HG03064 (cell line): ENCODE measurements around the gene WDR48.

Experiments
- ATAC-seq: cut with Tn5 transposase; IDR thresholded peaks from one replicate; pipeline ENCODE4 v1.9.1; 2021; ENCODE audit warnings: low read depth; ENCODE audit not compliant: unreplicated experiment

Gene WDR48

DNA sequence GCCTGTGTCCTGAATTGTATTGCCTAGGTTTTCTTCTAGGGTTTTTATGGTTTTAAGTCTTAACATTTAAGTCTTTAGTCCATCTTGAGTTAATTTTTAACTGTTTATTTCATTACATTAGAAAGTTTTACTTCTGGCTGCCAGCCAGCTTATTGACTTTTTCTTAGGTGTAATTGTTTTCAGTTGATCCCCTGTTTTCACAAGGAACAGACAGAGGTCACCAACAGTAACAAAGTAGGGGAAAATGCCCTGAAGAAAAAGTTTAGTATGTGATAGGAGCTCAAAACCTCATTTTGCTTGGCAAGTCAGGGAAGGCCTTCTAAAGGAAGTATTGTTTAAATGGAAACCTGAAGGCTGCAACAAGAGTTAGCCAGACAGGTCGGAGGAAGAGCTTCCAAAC lies 10.4 kb downstream of the WDR48 start:
- no peak for ATAC-seq

DNA sequence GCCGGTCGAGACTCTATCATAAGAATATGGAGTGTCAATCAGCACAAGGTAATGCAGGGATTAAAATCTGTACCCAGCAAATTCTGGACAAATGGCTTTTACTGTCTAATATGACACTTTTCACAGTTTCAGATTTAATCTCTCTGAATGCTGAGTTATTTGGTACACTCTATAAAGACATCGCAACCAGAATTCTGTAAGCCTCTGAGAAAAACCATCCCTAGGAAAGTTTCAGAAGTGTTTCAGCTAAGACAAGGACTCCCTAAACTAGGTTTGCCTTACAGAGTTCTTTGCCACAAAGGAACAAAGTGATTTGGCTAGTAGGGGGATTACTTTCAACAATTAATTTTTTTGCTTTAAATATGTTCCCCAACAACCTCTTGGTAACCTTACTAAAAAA lies 11.3 kb downstream of the WDR48 start:
- no peak for ATAC-seq

DNA sequence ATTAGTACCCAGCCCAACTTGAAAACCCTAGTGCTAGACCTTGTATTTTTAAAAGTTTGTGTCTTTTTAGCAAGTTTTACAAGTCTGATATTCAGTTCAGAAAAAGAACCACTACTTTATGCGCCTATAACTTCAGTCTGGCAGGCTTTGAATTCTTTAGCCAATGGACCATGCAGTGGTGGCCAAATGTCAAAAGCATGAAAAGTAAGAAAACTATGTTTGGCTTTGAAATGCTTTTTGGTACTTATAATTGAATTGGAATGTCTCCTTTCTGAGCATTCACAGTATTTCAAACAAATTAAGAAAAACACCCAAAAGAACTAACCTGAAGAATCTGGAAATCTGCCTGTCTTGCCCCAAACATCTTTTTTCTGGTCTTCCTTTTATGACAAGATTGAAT lies 12.8 kb downstream of the WDR48 start:
- ATAC-seq: no peak

DNA sequence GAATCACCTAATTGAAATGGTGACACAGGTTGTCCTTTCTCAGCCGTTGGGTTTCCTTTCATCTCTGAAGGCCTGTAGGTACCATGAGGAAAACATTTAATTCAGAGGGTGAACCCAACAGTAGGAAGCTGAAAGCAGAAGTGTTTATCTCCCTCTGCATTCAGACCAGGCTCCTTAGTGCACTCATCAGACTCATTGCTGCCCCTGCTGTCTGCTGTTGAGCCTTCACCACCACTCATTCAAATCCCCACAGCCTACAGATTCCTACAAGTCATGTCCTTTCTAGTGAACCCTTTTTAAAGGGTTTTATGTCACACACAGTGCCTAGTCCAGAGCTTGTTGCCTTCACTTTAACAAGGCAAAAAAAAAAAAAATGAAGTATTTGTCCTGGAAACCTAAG lies 13.4 kb downstream of the WDR48 start:
- peak; percentile 78 for ATAC-seq

DNA sequence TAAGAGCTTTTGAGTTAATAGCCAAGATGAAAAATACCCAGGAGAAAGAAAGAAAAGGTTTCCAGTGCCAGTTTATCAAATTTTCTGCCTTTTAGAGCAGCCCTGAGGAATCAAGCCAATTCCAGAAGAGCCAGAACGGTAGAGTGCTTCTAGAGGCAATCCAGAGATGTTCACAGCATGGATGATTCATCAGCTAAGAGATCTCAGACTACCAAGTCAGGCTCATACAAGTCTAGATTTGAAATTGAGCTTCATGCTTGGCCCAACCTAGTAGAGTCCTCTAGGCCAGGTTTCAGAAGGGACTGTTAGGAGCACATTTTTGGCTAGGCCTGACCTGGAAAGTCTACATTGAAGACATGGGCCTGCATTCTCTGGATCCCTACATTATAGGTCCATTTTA lies 15.5 kb downstream of the WDR48 start:
- ATAC-seq: no peak

DNA sequence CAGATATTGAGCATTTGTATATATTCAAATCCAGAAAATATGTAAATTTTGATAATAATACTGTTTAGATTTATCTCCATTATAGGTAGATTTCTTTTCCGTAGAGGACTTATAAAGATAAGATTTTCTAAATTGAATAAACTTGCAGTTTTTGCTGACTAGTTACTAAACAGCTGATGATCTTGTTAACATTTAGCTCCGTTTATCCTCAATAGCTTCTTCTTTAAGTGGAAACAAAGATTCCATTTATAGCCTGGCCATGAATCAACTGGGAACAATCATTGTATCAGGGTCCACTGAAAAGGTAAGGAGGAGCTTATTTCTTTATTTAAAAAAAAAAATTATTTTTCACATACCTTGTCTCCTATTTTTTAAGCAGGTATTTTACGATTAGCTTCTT lies 16.7 kb downstream of the WDR48 start:
- no peak for ATAC-seq

DNA sequence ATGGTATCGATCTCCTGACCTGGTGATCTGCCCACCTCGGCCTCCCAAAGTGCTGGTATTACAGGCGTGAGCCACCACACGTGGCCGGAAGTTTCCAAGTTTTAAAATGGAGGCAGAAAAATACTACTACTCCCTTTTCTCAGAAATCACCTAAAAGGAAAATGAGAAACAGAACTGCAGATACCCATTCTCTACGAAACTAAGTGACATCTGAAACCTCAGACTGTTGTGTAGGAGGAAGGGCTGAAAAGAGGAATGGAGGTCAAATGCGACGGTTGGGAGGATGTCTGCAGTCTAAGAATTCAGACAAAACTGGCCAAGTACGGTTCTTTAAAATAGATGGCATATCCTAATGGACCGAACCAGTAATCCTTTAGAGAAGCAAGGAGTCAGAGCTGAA lies 24.1 kb downstream of the WDR48 start:
- no peak for ATAC-seq

DNA sequence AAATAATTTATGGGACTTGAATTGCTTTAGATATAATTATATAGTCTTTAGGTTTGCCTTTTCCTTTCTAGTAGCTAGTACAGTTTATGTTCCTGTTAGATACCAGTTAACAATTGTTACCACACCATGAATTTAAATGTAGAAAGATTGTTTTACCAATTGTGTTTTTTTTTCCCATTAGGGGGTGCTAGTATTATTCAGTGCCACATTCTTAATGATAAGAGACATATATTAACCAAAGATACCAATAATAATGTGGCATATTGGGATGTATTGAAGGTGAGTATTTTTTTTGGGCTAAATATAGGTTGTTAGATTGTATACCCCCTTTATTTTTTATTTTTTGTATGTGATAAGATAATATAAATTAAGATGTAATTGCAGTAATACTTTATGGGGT lies 27.7 kb downstream of the WDR48 start:
- ATAC-seq: no peak

DNA sequence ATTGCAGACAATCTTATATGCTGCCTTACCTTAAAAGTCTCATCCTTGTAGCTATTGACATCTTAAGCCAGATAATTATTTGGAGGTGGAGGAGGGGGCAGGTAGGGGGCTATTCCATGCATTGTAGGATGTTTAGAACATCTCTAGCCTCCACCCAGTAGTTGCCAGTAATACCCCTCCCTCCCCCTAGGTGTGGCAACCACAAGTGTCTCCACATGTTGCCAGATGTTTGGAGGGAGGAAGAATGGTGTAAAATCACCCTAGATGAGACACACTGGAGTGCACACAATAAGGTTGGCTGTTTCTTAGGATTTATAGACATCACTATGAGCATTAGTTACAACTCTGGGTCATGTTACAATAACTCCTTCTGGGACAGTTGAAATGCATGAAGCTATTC lies 28.2 kb downstream of the WDR48 start:
- ATAC-seq: no peak

DNA sequence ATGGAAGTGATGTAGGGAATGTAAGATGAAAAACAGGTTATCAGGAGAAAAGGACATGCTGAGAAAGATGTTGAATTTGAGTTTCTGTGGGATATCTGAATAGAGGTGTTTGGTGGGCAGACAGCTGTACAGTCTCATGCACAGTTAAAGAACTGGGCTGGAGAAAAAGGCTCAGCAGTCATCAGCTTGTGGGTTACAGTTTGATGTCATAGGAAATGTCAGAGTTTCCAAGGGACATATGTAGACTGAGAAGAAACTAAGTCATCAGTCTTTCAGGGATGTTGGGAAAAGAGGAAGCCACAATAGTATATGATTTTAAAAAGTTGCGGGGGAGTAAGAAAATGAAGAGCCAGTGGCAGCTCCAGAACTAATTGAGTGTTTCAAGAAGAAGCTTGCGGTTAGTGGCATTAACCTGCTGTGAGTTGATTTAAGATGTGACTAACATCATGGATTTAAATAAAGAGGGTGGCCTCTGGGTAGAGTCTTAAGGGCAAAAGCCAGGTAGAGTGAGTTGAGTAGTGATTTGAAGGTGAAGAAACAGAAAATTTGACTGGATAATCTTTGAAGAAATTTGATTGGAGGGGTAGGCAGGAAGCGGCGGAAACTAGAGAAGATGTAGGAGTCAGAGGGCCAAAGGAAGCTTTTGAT lies 31.0 kb downstream of the WDR48 start:
- ATAC-seq: no peak

DNA sequence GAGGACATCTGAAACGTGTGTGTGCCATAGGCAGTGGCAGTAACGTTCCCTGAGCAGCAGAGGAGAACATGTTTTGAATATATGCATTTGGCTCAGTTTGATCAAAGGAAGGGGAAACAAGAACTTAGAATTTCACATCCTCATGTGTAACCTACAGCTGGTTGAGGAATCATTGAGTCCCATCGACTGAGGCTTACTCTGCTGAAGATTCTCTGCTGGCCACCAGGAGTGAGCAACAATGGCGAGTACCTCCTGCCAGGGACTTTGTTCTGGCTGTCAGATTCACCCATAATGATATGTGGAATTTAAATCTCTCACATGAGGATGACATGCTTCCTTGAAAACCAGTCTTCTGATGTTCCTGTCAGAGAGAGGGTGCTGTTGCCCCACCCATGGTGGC lies 34.3 kb downstream of the WDR48 start:
- no peak for ATAC-seq

DNA sequence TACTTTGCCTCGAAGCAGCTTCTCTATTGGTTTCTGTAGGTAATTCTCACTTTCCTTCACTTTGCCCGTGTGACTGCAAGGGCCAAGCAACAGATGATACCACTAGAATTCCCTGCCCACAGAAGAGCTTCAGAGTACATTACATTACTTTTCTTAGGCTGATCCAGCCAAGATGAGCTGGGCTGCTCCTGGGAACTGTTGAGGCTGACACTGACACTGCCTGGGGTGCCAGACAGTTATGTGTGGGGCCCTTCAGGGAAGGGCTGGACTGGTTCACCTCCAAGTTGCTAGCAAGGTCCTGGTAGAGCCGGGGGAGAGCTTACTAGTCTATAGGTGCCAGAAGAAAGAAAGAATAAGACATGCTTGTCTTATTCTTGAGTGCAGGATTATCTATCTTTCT lies 36.6 kb downstream of the WDR48 start:
- no peak for ATAC-seq

DNA sequence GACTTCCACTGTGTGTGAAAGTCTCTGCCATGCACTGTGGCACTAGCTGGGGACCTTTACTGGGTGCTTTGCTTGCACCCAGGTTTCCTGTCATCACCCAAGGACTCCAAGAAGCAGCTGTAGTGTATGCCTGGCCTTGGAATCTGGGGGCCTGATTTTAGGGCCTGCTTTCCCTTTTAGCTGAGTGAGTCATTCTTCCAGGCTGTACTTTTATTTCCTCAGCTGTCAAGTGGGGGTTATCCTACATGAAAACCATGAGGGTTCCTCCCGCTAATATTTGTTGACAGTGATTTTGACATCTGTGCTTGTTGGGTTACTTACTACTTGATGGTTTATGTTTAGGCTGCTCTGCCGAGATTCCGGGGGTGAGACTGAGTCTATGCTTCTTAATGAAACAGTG lies 37.1 kb downstream of the WDR48 start:
- no peak for ATAC-seq

DNA sequence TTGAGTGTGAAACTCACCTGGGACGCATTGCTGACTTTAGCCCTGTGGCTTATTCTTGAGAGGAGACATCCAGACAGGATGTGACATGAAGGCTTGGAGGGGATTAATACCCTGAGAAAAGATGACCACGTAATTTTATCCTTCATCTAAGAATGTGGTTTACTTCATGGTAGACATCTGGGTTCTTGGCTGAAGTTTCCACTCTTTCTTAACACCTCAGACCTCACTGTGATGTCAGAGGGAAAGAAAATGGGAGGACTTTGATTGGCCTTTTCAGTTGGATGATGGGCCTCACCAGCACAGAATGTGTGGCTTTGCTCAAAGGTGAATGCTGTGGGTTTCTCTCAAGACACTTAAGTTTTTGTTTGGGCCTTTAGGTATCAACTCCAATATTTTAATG lies 39.1 kb downstream of the WDR48 start:
- no peak for ATAC-seq

DNA sequence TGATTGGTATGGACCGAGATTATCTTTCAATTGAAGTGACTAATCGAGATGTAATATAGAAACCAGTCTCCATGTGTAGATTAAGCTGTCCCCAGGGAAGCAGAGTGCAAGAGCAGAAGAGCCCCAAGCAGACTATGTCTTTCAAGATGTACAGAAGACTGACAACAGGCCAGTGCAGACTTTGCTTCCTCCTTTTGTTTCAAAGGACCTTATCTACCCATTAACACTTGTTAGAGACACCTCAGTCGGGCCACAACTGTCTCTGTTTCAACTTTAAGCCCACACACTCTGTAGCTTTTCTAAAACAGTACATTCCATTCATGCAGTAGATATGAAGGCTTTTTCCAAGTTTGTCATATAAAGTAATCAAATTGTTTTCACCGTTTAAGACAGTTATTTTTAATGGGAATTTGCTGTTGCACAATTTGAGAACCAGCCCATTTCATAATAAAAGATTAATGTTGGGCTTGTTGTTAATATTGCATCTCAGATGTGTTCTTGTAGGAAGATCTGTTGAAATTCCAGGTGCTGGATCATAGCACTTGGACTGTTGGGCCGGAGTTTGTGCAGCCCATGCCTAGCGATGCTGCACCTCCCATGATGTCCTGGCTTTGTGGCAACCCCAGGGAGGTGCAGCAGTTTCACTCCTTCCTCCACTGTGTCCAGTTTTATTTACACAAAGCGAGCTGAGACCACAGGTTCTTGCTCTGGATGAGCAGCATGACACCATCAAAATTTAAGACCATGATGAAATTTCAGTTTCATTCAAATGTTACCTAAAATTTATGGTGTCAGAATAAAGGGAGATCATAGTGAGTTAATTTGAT lies 43.2 kb downstream of the WDR48 start:
- no peak for ATAC-seq

DNA sequence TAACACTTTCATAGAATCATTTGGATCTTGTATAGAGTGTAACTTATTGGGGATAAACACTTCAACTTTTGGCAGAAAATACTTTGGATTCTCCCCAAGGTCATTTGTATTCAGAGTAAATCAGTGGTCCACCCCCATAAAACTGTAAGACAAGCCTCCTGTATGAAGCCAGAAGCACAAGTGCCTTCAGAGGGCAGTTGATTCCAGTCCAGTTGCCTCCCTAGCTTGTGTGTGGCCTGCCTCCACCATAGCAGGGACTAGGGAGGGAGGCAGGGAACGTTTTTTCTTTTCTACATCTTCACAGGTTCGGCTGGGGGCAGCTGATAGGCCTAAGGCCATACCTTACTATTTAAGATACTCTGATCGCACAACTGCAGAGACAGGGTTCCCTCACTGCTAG lies 44.0 kb downstream of the WDR48 start:
- ATAC-seq: no peak

DNA sequence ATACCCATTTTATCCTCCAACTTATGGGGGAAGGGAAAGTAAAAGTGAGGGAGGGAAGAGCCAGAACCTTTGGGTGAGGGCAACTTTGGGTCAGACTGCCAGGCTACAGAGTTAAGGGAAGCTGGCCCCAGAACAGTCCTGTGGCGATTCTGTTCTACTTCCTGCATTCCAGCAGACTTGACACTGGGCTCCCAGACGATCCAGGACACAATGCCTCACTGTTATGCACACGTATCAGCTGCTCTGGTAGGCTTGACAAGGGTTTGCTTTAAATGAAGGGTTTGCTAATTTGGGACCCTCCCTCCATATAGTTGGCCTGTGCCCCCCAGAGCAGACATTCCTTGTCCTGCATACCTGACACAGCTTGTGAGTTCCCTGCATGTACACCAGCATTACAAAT lies 45.0 kb downstream of the WDR48 start:
- no peak for ATAC-seq

DNA sequence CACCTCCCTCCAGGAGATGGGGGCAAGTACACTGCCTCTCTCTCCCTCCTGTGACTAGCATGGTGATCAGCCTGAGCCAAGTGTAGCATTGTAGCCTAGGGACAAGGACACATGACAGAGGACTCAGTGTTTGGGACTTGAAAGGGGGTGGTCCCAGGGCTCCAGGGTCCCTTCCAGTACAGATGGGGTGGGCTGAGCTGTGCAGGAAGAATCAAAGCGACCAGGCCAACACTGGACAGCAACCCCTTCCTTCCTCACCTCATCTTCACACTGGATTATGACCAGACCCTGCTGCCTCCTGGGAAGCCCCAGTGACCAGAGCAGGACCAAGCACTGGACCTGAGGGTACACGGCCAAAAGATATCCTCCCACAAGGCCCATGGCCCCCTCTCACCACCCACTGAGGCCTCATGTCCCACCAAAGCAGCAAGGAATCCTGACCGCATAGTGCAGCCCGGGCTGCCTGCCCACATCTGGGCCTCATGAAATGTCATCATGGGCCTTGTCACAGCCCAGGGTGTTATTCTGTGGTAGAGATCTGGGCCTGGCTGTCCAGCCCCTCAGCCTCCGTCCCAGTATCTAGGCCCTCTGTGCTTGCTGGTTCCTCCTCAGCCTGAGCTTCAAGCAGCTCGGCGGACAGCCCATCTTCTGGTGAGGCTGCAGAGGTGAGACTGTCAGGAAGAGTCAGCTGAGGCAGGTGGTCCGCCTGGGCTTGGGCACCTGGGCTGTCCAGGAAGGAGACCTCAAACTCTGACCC lies 46.1 kb downstream of the WDR48 start:
- ATAC-seq: no peak

DNA sequence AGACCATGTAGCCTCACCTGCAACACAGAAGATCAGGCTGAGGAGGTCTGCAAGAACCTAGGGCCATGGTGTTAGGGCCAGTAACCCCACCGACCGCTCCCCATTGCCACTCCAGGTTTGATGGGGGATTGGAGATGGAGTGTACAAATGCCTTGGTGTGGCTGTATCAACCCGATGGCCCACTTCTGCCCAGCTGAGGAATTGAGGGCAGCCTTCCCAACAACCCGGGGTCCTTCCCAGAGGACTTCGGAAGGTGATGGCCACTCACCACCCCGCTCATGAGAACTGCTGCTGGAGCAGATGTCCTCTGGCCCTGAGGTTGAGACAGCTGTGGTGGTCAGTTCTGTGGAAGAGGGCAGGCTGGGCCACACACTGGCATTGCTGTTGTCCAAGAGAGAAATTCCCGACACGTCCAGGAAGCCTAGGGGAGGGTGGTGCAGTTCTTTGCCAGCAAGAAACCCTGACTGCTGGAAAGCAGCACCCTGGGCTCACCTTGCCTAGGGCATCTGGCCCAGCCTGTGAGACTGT lies 46.7 kb downstream of the WDR48 start:
- no peak for ATAC-seq

DNA sequence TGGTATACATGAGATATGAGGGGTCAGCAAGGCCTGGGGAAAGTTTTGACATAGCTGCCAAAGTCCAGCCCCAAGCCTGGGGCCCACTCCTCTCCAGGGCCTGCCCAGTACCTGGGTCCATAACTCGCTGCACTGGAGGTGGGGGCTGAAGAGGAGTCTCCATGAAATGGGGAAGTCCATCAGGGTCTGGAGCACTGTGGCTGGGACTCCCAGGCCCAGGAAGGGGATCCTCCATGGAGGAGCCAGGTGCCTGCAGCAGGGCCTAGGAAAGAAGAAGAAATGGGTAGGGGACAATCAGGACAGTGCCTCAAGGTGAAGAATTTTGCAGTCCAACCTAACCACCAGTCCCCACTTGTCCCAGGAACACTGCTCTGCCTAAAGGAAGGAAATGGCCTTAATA lies 47.4 kb downstream of the WDR48 start:
- no peak for ATAC-seq

DNA sequence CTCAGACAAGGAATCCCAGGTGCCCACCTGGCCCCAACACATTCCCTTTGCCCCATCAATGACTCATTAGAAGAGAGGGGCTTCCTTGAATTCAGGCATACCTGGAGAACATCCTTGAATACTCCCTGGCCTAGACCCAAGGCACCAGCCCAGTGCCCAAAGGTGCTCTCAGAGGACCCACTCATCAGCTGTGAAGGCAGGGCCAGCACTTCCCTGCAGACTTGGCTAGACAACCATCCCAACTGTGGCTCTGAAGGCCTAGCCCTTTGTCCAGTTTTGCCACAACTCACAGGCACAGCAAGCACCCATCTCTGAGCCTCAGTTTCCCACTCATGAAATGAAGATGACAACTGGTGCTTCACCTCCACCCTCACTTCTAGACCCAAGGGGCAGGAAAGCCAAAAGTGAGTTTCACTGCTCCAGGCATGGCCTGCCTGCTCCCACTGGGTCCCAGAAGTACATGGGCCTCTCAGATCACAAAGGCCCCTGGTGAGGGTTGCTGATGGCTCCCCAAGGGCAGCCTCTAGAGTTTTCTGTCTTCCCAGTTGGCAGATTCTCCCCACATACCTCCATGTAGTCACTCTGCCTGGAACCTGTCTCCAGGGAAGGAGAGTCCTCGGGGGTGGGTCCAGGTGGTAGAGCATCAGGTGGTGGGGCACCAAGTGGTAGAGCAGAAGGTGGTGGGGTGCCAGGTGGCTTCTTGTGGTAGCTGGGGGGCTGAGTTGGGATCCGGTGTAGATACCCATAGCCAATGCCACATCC lies 48.1 kb downstream of the WDR48 start:
- ATAC-seq: no peak
